ENCODE measurements around the gene TMEM59L. TPM values are rescaled to one million over a fixed set of nuclear protein-coding genes. Genes with fewer than 3 reads are reported as not detected.

The TMEM59L gene
- total and polyA plus RNA-seq, 2 of the 13 experiments (the other 11 are each of a cell fraction or from before 2014, with no cell fraction given), result 0.97 to 5.5 TPM

DNA sequence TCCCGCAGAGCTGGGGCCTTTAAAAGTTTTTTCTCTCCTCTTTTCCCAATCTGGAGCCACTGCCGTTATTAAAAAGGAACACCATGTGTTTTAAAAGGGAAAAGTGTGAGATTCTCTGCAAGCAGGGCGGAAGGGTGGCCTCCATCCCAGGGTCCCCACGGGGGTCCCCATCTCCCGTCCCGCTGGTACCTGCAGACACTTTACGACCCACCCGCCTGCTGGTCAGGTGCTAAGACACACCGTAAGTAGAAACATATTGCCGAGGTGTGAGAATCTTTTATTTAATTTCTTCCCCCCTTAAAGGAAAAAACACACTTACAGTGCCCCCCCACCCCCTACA is 7.9 kb upstream of the TMEM59L start (continued):
- no peak for TF ChIP-seq FIP1L1 (IDR thresholded peaks at IDR 0.05; ENCODE audit: borderline replicate concordance, insufficient read depth, low read depth, low read length)
- no peak for TF ChIP-seq MLLT10 (CRISPR knock-in tag; IDR thresholded peaks at IDR 0.05)
- TF ChIP-seq ZNF775 (CRISPR knock-in tag; IDR thresholded peaks at IDR 0.05; ENCODE audit: borderline replicate concordance), result no peak

DNA sequence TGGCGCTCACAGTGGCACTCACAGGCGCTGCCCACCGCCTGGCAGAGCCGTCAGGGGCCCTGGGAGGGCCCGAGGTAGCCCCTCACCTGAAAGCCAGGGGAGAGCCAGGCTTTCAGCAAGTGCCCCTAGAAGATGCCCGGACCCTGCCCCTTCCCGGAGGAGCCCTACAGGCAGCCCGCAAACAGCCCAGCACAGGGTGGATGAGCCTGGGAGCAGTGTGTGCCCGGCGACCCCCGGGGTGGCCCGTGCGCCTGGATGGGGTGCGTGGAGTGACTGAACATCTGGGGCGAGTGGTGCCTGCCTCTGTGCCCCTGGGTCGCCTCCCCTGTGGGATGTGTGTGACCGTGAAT is 7.5 kb upstream of the TMEM59L start:
- Histone ChIP-seq H3K4me1 (ENCODE audit: insufficient read depth, low read length) (peaks cover 52% of the 10 kb centered on the region), H4K20me1 (ENCODE audit: insufficient read depth, low read length) (peaks cover 26% of the 10 kb centered on the region), H3K79me2 (ENCODE audit: insufficient read depth, low read length) (peaks cover 34% of the 10 kb centered on the region), H2AFZ (ENCODE audit: low read length) (no peak overlapping the region), H3K36me3 (replicated peaks in 1 of 2; ENCODE audit: control insufficient read depth in 1 of 2, insufficient read depth in 2 of 2, low read length in 2 of 2) (peaks cover 6 to 12% of the 10 kb centered on the region in 2 experiments; a peak in 3 of 5 replicates), H3K27me3 (ENCODE audit: control insufficient read depth in 1 of 2, insufficient read depth in 2 of 2, low read length in 2 of 2) (no peaks in the 10 kb centered on the region; a peak in 1 of 5 replicates), H3K9me3 (ENCODE audit: low read length) (no peaks in the 10 kb centered on the region), H3K4me2 (ENCODE audit: low read depth, low read length) (peak overlapping the region; percentile 91), H3K9ac (ENCODE audit: insufficient read depth, low read depth, low read length) (peak overlapping the region; percentile 80), H3K27ac (ENCODE audit: extremely low read length, insufficient read depth, low read length) (peak overlapping the region; percentile 68), H3K4me3 (replicated peaks in 1 of 3; ENCODE audit: insufficient read depth in 1 of 3, low read depth in 2 of 3, low read length in 3 of 3) (peak overlapping the region; percentile 67 to 82 (median 82))
- BruUV-seq (replicated peaks), result TSS peak; percentile 63
- intact Hi-C loops (cut with micrococcal nuclease; ENCODE audit: unreplicated experiment) (no loop called here), in situ Hi-C loops (cut with HindIII; ENCODE audit: extremely low pct_ligation_motif_present, low pct_unique_long_range_greater_than_20kb) (no loop called here)
- no peak for FAIRE-seq
- ChIA-PET CTCF (ENCODE audit: low intra/inter-chr PET ratio, low total read pairs) (no interaction called here), POLR2A (interaction anchor here (1.6 kb wide), 1 partner anchor 16 kb away, joined by 4 read pairs; no protein-coding TSS in a partner anchor)
- WGBS (ENCODE audit: low lambda C conversion rate), result 73% methylated on average over 3 of the region's 17 CpGs
- no peak for DNase-seq (ENCODE audit: low spot score)
- no peak for ATAC-seq
- TF ChIP-seq KMT2A (CRISPR knock-in tag; IDR thresholded peaks at IDR 0.05), result 0 out of 2 replicates have a peak, but pooled peaks have one; percentile 3
- TF ChIP-seq, protein P1, sequence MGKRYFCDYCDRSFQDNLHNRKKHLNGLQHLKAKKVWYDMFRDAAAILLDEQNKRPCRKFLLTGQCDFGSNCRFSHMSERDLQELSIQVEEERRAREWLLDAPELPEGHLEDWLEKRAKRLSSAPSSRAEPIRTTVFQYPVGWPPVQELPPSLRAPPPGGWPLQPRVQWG (CRISPR knock-in tag; IDR thresholded peaks at IDR 0.05; ENCODE audit: borderline replicate concordance, low read depth), result no peak
- TF ChIP-seq HDAC1 (CRISPR knock-in tag; IDR thresholded peaks at IDR 0.05), result no peak
- no peak for TF ChIP-seq NCOA1 (CRISPR knock-in tag; IDR thresholded peaks at IDR 0.05)
- TF ChIP-seq FOXC1 (CRISPR knock-in tag; IDR thresholded peaks at IDR 0.05; ENCODE audit: borderline replicate concordance), result no peak
- TF ChIP-seq, protein P2, sequence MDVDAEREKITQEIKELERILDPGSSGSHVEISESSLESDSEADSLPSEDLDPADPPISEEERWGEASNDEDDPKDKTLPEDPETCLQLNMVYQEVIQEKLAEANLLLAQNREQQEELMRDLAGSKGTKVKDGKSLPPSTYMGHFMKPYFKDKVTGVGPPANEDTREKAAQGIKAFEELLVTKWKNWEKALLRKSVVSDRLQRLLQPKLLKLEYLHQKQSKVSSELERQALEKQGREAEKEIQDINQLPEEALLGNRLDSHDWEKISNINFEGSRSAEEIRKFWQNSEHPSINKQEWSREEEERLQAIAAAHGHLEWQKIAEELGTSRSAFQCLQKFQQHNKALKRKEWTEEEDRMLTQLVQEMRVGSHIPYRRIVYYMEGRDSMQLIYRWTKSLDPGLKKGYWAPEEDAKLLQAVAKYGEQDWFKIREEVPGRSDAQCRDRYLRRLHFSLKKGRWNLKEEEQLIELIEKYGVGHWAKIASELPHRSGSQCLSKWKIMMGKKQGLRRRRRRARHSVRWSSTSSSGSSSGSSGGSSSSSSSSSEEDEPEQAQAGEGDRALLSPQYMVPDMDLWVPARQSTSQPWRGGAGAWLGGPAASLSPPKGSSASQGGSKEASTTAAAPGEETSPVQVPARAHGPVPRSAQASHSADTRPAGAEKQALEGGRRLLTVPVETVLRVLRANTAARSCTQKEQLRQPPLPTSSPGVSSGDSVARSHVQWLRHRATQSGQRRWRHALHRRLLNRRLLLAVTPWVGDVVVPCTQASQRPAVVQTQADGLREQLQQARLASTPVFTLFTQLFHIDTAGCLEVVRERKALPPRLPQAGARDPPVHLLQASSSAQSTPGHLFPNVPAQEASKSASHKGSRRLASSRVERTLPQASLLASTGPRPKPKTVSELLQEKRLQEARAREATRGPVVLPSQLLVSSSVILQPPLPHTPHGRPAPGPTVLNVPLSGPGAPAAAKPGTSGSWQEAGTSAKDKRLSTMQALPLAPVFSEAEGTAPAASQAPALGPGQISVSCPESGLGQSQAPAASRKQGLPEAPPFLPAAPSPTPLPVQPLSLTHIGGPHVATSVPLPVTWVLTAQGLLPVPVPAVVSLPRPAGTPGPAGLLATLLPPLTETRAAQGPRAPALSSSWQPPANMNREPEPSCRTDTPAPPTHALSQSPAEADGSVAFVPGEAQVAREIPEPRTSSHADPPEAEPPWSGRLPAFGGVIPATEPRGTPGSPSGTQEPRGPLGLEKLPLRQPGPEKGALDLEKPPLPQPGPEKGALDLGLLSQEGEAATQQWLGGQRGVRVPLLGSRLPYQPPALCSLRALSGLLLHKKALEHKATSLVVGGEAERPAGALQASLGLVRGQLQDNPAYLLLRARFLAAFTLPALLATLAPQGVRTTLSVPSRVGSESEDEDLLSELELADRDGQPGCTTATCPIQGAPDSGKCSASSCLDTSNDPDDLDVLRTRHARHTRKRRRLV (CRISPR knock-in tag; IDR thresholded peaks at IDR 0.05), result no peak
- TF ChIP-seq PPARG (CRISPR knock-in tag; conservative IDR thresholded peaks at IDR 0.05), result no peak
- TF ChIP-seq ZNF484 (CRISPR knock-in tag; IDR thresholded peaks at IDR 0.05; ENCODE audit: borderline replicate concordance, low read depth), result no peak
- TF ChIP-seq SP2 (CRISPR knock-in tag; IDR thresholded peaks at IDR 0.05), result no peak
- 0 out of 2 replicates have a peak, but pooled peaks have one; percentile 9 for TF ChIP-seq ZNF143 (CRISPR knock-in tag; IDR thresholded peaks at IDR 0.05)
- TF ChIP-seq KAT8 (CRISPR knock-in tag; IDR thresholded peaks at IDR 0.05), result 0 out of 2 replicates have a peak, but pooled peaks have one; percentile 9
- TF ChIP-seq AGO2 (optimal IDR thresholded peaks at IDR 0.05; ENCODE audit: low read depth, low read length), result peak; percentile 52
- no peak for TF ChIP-seq ZNF546 (CRISPR knock-in tag; conservative IDR thresholded peaks at IDR 0.05)
- TF ChIP-seq, protein P3, sequence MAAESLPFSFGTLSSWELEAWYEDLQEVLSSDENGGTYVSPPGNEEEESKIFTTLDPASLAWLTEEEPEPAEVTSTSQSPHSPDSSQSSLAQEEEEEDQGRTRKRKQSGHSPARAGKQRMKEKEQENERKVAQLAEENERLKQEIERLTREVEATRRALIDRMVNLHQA (CRISPR knock-in tag; IDR thresholded peaks at IDR 0.05), result no peak
- TF ChIP-seq, protein P4, sequence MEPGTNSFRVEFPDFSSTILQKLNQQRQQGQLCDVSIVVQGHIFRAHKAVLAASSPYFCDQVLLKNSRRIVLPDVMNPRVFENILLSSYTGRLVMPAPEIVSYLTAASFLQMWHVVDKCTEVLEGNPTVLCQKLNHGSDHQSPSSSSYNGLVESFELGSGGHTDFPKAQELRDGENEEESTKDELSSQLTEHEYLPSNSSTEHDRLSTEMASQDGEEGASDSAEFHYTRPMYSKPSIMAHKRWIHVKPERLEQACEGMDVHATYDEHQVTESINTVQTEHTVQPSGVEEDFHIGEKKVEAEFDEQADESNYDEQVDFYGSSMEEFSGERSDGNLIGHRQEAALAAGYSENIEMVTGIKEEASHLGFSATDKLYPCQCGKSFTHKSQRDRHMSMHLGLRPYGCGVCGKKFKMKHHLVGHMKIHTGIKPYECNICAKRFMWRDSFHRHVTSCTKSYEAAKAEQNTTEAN (CRISPR knock-in tag; conservative IDR thresholded peaks at IDR 0.05), result no peak
